Smooth muscle cell (in vitro differentiated cells): Measurements from ENCODE around the gene SEC23A. TPM values are rescaled to one million over a fixed set of nuclear protein-coding genes. Genes with fewer than 3 reads are reported as not detected.
"Not testable (repeated sequence)": the region's sequence is repeated elsewhere in the genome, so short reads cannot be mapped to it uniquely, and the experiment has no call there.

ENCODE experiments used
- DNase-seq: peaks from one replicate; lab custom pipeline; 2025; ENCODE audit not compliant: unreplicated experiment; lab: John Stamatoyannopoulos, UW
- H2AFZ ChIP-seq: fragments of 200-600 bp; sonication (generic); 2 replicates; pipeline ENCODE4 v1.6.0; 2016; ENCODE audit warnings: antibody characterized with exemption, low read depth, mild to moderate bottlenecking
- H3F3A ChIP-seq: fragments of 200-600 bp; sonication (generic); 2 replicates; pipeline ENCODE4 v1.6.0; 2017; ENCODE audit warnings: antibody characterized with exemption, low read depth
- H3K27ac ChIP-seq: fragments of 200-600 bp; sonication (generic); 2 replicates; pipeline ENCODE4 v1.5.1; 2016; ENCODE audit warnings: low read depth, mild to moderate bottlenecking
- H3K27me3 ChIP-seq: fragments of 200-600 bp; sonication (generic); 2 replicates; pipeline ENCODE4 v1.6.1; 2016; ENCODE audit warnings: low read depth, mild to moderate bottlenecking
- H3K36me3 ChIP-seq: fragments of 200-600 bp; sonication (generic); 2 replicates; pipeline ENCODE4 v1.5.1; 2016; ENCODE audit warnings: low read depth
- H3K4me1 ChIP-seq: fragments of 200-600 bp; sonication (generic); 2 replicates; pipeline ENCODE4 v1.5.1; 2016; ENCODE audit warnings: low read depth
- H3K4me2 ChIP-seq: fragments of 200-600 bp; sonication (generic); 2 replicates; pipeline ENCODE4 v1.6.0; 2016; ENCODE audit warnings: mild to moderate bottlenecking
- H3K4me3 ChIP-seq: fragments of 200-600 bp; sonication (generic); 2 replicates; pipeline ENCODE4 v1.5.1; 2016; ENCODE audit warnings: mild to moderate bottlenecking
- H3K79me2 ChIP-seq: fragments of 200-600 bp; sonication (generic); 2 replicates; pipeline ENCODE4 v1.6.0; 2016; ENCODE audit warnings: low read depth, mild to moderate bottlenecking
- H3K9ac ChIP-seq: fragments of 200-600 bp; sonication (generic); 2 replicates; pipeline ENCODE4 v1.6.0; 2016; ENCODE audit warnings: low read depth
- H3K9me3 ChIP-seq: fragments of 200-600 bp; sonication (generic); replicated peaks from 2 replicates; pipeline ENCODE4 v1.5.1; 2016; ENCODE audit warnings: low read depth
- H4K20me1 ChIP-seq: fragments of 200-600 bp; sonication (generic); 2 replicates; pipeline ENCODE4 v1.6.0; 2016; ENCODE audit warnings: low read depth
- CTCF ChIP-seq: fragments of 200-600 bp; sonication (generic); IDR thresholded peaks from 2 replicates; pipeline ENCODE4 v1.5.1; 2017; ENCODE audit warnings: borderline replicate concordance, mild to moderate bottlenecking, antibody characterized with exemption; ENCODE audit not compliant: insufficient read depth, poor library complexity, severe bottlenecking
- WGBS: methylation state at CpG from one replicate; pipeline ENCODE4 v1.1.7; 2016; ENCODE audit warnings: low lambda C conversion rate; 5-methylcytosine and 5-hydroxymethylcytosine counted together
- polyA plus RNA-seq: library from polyadenylated mRNA; unstranded; fragments of >200 nt; fragmentation: Nextera tagmentation; extraction: Ambion mirVana; gene quantifications from 2 replicates; pipeline ENCODE4 v1.2.1, GENCODE V29; 2016
- total RNA-seq: library from RNA; depleted of rRNA; stranded (reverse); fragments of >200 nt; gene quantifications from 2 replicates; pipeline ENCODE4 v1.2.3, GENCODE V29; 2014

SEC23A gene
- total and polyA plus RNA-seq, 2 experiments from 2014 or later, result 151 to 220 TPM

- Histone ChIP-seq H3K9ac (no peak overlapping the region), H3K4me1 (peaks cover 7% of the 10 kb centered on the region), H4K20me1 (peaks cover 26% of the 10 kb centered on the region), H3K4me2 (no peak overlapping the region), H3K4me3 (no peak overlapping the region), H3K27me3 (no peaks in the 10 kb centered on the region), H3K36me3 (no peaks in the 10 kb centered on the region), H3F3A (no peaks in the 10 kb centered on the region), H3K27ac (no peak overlapping the region), H3K9me3 (no peaks in the 10 kb centered on the region), H2AFZ (no peak overlapping the region), H3K79me2 (no peaks in the 10 kb centered on the region)
- no peak for DNase-seq
- peak; percentile 69 for TF ChIP-seq CTCF
- 39% methylated on average over 5 of the region's 5 CpGs for WGBS
Observed at GRCh38 chr14:39015360-39015961, 87.6 kb downstream of the SEC23A start.

- H3K27me3 ChIP-seq, result no peaks in the 10 kb centered on the region
- no peaks in the 10 kb centered on the region for H3F3A ChIP-seq
- TF ChIP-seq CTCF, result no peak
- DNase-seq, result no peak
- no peak overlapping the region for H3K4me3 ChIP-seq
- peaks cover 26% of the 10 kb centered on the region for H4K20me1 ChIP-seq
- H3K27ac ChIP-seq, result no peak overlapping the region
- WGBS, result 90% methylated on average over 1 of the region's 1 CpG
- H2AFZ ChIP-seq, result no peak overlapping the region
- H3K4me1 ChIP-seq, result peaks cover 7% of the 10 kb centered on the region
- H3K4me2 ChIP-seq, result no peak overlapping the region
- H3K9me3 ChIP-seq, result no peaks in the 10 kb centered on the region
- no peak overlapping the region for H3K9ac ChIP-seq
- no peaks in the 10 kb centered on the region for H3K36me3 ChIP-seq
- no peaks in the 10 kb centered on the region for H3K79me2 ChIP-seq
Observed at GRCh38 chr14:39014460-39014859, 88.6 kb downstream of the SEC23A start.

- H3K4me2 ChIP-seq, H3K36me3 ChIP-seq, H4K20me1 ChIP-seq, H3K27ac ChIP-seq, H3K9me3 ChIP-seq, H2AFZ ChIP-seq, H3K4me3 ChIP-seq, H3K27me3 ChIP-seq, DNase-seq, H3K4me1 ChIP-seq, H3K9ac ChIP-seq, H3F3A ChIP-seq, H3K79me2 ChIP-seq: not testable (repeated sequence)
- WGBS, result 87% methylated on average over 1 of the region's 1 CpG
Observed at GRCh38 chr14:39008965-39009364, 94.1 kb downstream of the SEC23A start.

- no peak for TF ChIP-seq CTCF
- Histone ChIP-seq H3K4me1 (peaks cover 8% of the 10 kb centered on the region), H3F3A (peaks cover 9% of the 10 kb centered on the region), H3K4me3 (no peak overlapping the region), H4K20me1 (no peaks in the 10 kb centered on the region), H3K4me2 (peak overlapping the region; percentile 55), H3K27me3 (no peaks in the 10 kb centered on the region), H3K9me3 (no peaks in the 10 kb centered on the region), H3K79me2 (no peaks in the 10 kb centered on the region), H3K36me3 (no peaks in the 10 kb centered on the region), H3K27ac (peak overlapping the region; percentile 55), H3K9ac (no peak overlapping the region), H2AFZ (no peak overlapping the region)
- WGBS, result 31% methylated on average over 4 of the region's 4 CpGs
- no peak for DNase-seq
Observed at GRCh38 chr14:39006721-39007410, 96.2 kb downstream of the SEC23A start.
